Activated CD4-positive, alpha-beta T cell treated with anti-CD3 and anti-CD28 coated beads for 36 hours (primary cell): ENCODE measurements around the gene DRP2. TPM values are rescaled to one million over a fixed set of nuclear protein-coding genes. Genes with fewer than 3 reads are reported as not detected.
"Not testable (repeated sequence)": the region's sequence is repeated elsewhere in the genome, so short reads cannot be mapped to it uniquely, and the experiment has no call there.

Experiments
- ATAC-seq: fragments of 200-7000 bp; cut with Tn5 transposase; one replicate; pipeline ENCODE4 v1.10.0; 2021; ENCODE audit warnings: mild to moderate bottlenecking, moderate library complexity
- CTCF ChIA-PET: fragments of 350-600 bp; sonication (Branson Sonifier 250); formaldehyde crosslinking; loops from one replicate; lab custom pipeline; 2021; ENCODE audit warnings: antibody characterized with exemption; lab: Charles Lee
- POLR2A ChIA-PET: fragments of 350-600 bp; sonication (Branson Sonifier 250); formaldehyde crosslinking; loops from one replicate; lab custom pipeline; 2021; ENCODE audit warnings: antibody characterized with exemption, inconsistent platforms; lab: Charles Lee
- DNase-seq: peaks from one replicate; pipeline ENCODE4 v3.0.0-alpha.2; 2020
- H3K27ac Mint-ChIP-seq: one replicate; pipeline ENCODE4 v1.8.0; 2021; ENCODE audit warnings: mixed read lengths
- H3K27me3 Mint-ChIP-seq: one replicate; pipeline ENCODE4 v1.8.0; 2021; ENCODE audit warnings: mixed read lengths
- H3K36me3 Mint-ChIP-seq: one replicate; pipeline ENCODE4 v1.8.0; 2021; ENCODE audit warnings: low read depth, mixed read lengths
- H3K4me1 Mint-ChIP-seq: one replicate; pipeline ENCODE4 v1.8.0; 2021; ENCODE audit warnings: mixed read lengths
- H3K4me3 Mint-ChIP-seq: one replicate; pipeline ENCODE4 v1.8.0; 2021; ENCODE audit warnings: mild to moderate bottlenecking, moderate library complexity, mixed read lengths
- H3K9me3 Mint-ChIP-seq: one replicate; pipeline ENCODE4 v1.8.0; 2021; ENCODE audit warnings: low read depth, mixed read lengths
- intact Hi-C, 2 experiments: fragments of 100-400 bp; cut with DNase I in 1 of 2; cut with micrococcal nuclease in 1 of 2; formaldehyde crosslinking; loops; one replicate each; pipeline versions ENCODE4 v1.14.2 to v1.15.1; 2022 to 2024; cut with DNase I, micrococcal nuclease
- total RNA-seq, 2 experiments: library from RNA; stranded (reverse); gene quantifications; one replicate each; pipeline ENCODE4 v1.2.3, GENCODE V29; 2021

The DRP2 gene
- total RNA-seq, 2 experiments from 2014 or later, result 0.66 to 0.79 TPM

GRCh38 chrX:101290957-101291603 is 71.5 kb downstream of the DRP2 start, which contains the start of gene TAF7L:
TAF7L (minus strand) TSS chrX:101291334; CDS start chrX:101287543, 3,791 bp downstream.
- POLR2A ChIA-PET, result no interaction called here
- no peak for DNase-seq

GRCh38 chrX:101295603-101296002 is 76.0 kb downstream of the DRP2 start:
- H3K4me1 Mint-ChIP-seq, H3K9me3 Mint-ChIP-seq, H3K36me3 Mint-ChIP-seq, ATAC-seq, H3K27me3 Mint-ChIP-seq, H3K27ac Mint-ChIP-seq, CTCF ChIA-PET, H3K4me3 Mint-ChIP-seq, DNase-seq, intact Hi-C loops, POLR2A ChIA-PET: not testable (repeated sequence)

More at GRCh38 chrX:101290957-101291603, 71.5 kb downstream of the DRP2 start, which contains the start of gene TAF7L:
- no peak within 1 kb of the TSS for H3K27ac Mint-ChIP-seq
- no peak for ATAC-seq
- H3K4me1 Mint-ChIP-seq, result no peaks in the 10 kb centered on the region
- intact Hi-C loops, result no loop called here
- CTCF ChIA-PET, result interaction anchor here (0.8 kb wide), 1 partner anchor 466 kb away, joined by 3 read pairs; no protein-coding TSS in a partner anchor
- no peak within 1 kb of the TSS for H3K4me3 Mint-ChIP-seq
- H3K9me3 Mint-ChIP-seq, result no peaks in the 10 kb centered on the region
- H3K27me3 Mint-ChIP-seq, result peaks cover 2% of the 10 kb centered on the region
- H3K36me3 Mint-ChIP-seq, result no peaks in the 10 kb centered on the region

GRCh38 chrX:101303790-101304189 is 84.2 kb downstream of the DRP2 start:
- no peaks in the 10 kb centered on the region for H3K36me3 Mint-ChIP-seq
- H3K4me1 Mint-ChIP-seq, result no peaks in the 10 kb centered on the region
- H3K27me3 Mint-ChIP-seq, result peaks cover 2% of the 10 kb centered on the region
- intact Hi-C loops, result no loop called here
- H3K27ac Mint-ChIP-seq, result no peak overlapping the region
- ATAC-seq, result no peak
- POLR2A ChIA-PET, result no interaction called here
- DNase-seq, result no peak
- CTCF ChIA-PET, result interaction anchor here (0.8 kb wide), 1 partner anchor 36 kb away, joined by 4 read pairs; no protein-coding TSS in a partner anchor
- no peaks in the 10 kb centered on the region for H3K9me3 Mint-ChIP-seq
- no peak overlapping the region for H3K4me3 Mint-ChIP-seq

Other genes with a start within 250 kb of the DRP2 start
- gene TRMT2B, start 167.7 kb upstream of the DRP2 start, total RNA-seq, result 10 to 100 TPM; 20.6 to 24.3 TPM
- gene TMEM35A, start 140.9 kb upstream of the DRP2 start, total RNA-seq, result not detected
- 10 to 100 TPM; 19.6 to 20.6 TPM for gene CENPI, start 121.6 kb upstream of the DRP2 start, total RNA-seq
- not detected for gene TAF7L, start 71.5 kb downstream of the DRP2 start, total RNA-seq
- gene TIMM8A, start 129.0 kb downstream of the DRP2 start, total RNA-seq, result 10 to 100 TPM; 12.8 to 23.8 TPM
- gene BTK, start 166.4 kb downstream of the DRP2 start, total RNA-seq, result not detected
- gene RPL36A, start 171.2 kb downstream of the DRP2 start, total RNA-seq, result 100 to 1,000 TPM; 340 to 709 TPM
- gene GLA, start 188.1 kb downstream of the DRP2 start, total RNA-seq, result 10 to 100 TPM; 32.6 to 42.2 TPM
- gene HNRNPH2, start 188.4 kb downstream of the DRP2 start, total RNA-seq, result 10 to 100 TPM; 18.6 to 26.9 TPM